A673 (cell line): ENCODE results near the gene NPTN. TPM values are rescaled to one million over a fixed set of nuclear protein-coding genes. Genes with fewer than 3 reads are reported as not detected.

Experiments
- BruUV-seq: library from RNA; stranded (reverse); fragments of 400-500 nt; replicated peaks from 2 replicates; lab custom pipeline; 2021; lab: Mats Ljungman, UMichigan
- CTCF ChIA-PET: fragments of 300-600 bp; sonication (Branson Sonifier 250); formaldehyde crosslinking; loops from one replicate; lab custom pipeline; 2022; ENCODE audit warnings: antibody characterized with exemption; lab: Charles Lee
- POLR2A ChIA-PET: fragments of 300-600 bp; sonication (Branson Sonifier 250); formaldehyde crosslinking; loops from one replicate; lab custom pipeline; 2022; ENCODE audit warnings: antibody characterized with exemption; ENCODE audit not compliant: low non-redundant PET; lab: Charles Lee
- DNase-seq: peaks from one replicate; pipeline ENCODE4 v3.0.0-alpha.2; 2015; ENCODE audit warnings: low spot score
- H3K27ac ChIP-seq: fragments of 200-600 bp; sonication (generic); 2 replicates; pipeline ENCODE4 v1.5.1; 2016; ENCODE audit warnings: mixed run types, low read depth, mild to moderate bottlenecking, mixed read lengths, antibody characterized with exemption, low read length; ENCODE audit not compliant: poor library complexity, severe bottlenecking
- H3K27me3 ChIP-seq: fragments of 200-600 bp; sonication (generic); replicated peaks from 2 replicates; pipeline ENCODE4 v1.6.1; 2017; ENCODE audit warnings: mixed run types, low read depth, mild to moderate bottlenecking, mixed read lengths, antibody characterized with exemption, low read length; ENCODE audit not compliant: insufficient read depth, poor library complexity
- H3K36me3 ChIP-seq: fragments of 200-600 bp; sonication (generic); 2 replicates; pipeline ENCODE4 v1.6.1; 2016; ENCODE audit warnings: mixed run types, mild to moderate bottlenecking, mixed read lengths, antibody characterized with exemption, low read length; ENCODE audit not compliant: insufficient read depth, poor library complexity, severe bottlenecking
- H3K4me1 ChIP-seq: fragments of 200-600 bp; sonication (generic); 2 replicates; pipeline ENCODE4 v1.6.1; 2017; ENCODE audit warnings: mixed run types, mild to moderate bottlenecking, mixed read lengths, antibody characterized with exemption, low read length; ENCODE audit not compliant: insufficient read depth, poor library complexity, severe bottlenecking
- H3K4me3 ChIP-seq: fragments of 200-600 bp; sonication (generic); 2 replicates; pipeline ENCODE4 v1.5.1; 2016; ENCODE audit warnings: low read depth, mixed run types, mild to moderate bottlenecking, mixed read lengths, low read length; ENCODE audit not compliant: poor library complexity, severe bottlenecking
- H3K9me3 ChIP-seq: fragments of 200-600 bp; sonication (generic); 2 replicates; pipeline ENCODE4 v1.6.1; 2016; ENCODE audit warnings: mixed run types, low read depth, mild to moderate bottlenecking, mixed read lengths, antibody characterized with exemption, low read length; ENCODE audit not compliant: poor library complexity, severe bottlenecking
- CTCF ChIP-seq: fragments of 300-800, 200-600 bp; sonication (generic); conservative IDR thresholded peaks from 2 replicates; pipeline ENCODE4 v1.5.1; 2017; ENCODE audit warnings: low read depth, mild to moderate bottlenecking, antibody characterized with exemption, low read length, moderate library complexity, mixed read lengths
- EZH2 ChIP-seq: fragments of 200-600 bp; sonication (generic); IDR thresholded peaks from 2 replicates; pipeline ENCODE4 v1.6.1; 2017; ENCODE audit warnings: borderline replicate concordance, low read depth, mild to moderate bottlenecking, mixed read lengths, antibody characterized with exemption, low read length; ENCODE audit not compliant: poor library complexity, severe bottlenecking
- intact Hi-C: fragments of 100-400 bp; cut with micrococcal nuclease; formaldehyde crosslinking; loops from one replicate; pipeline ENCODE4 v1.10.0; 2022; ENCODE audit not compliant: unreplicated experiment
- total RNA-seq: library from RNA; stranded (reverse); gene quantifications from 2 replicates; pipeline ENCODE4 v1.2.3, GENCODE V29; 2021

NPTN gene
- total RNA-seq, 1 experiment from 2014 or later, result 101 TPM

- no peak for TF ChIP-seq EZH2
- TF ChIP-seq CTCF, result no peak
- H3K9me3 ChIP-seq, result no peaks in the 10 kb centered on the region
- DNase-seq, result no peak
- no peaks in the 10 kb centered on the region for H3K4me1 ChIP-seq
- no peaks in the 10 kb centered on the region for H3K36me3 ChIP-seq
- intact Hi-C loops, result no loop called here
- H3K27ac ChIP-seq, result no peak overlapping the region
- BruUV-seq, result no TSS peak
- POLR2A ChIA-PET, result no interaction called here
- no peaks in the 10 kb centered on the region for H3K27me3 ChIP-seq
- CTCF ChIA-PET, result no interaction called here
- H3K4me3 ChIP-seq, result no peak overlapping the region
These were observed 95.1 kb downstream of the NPTN start for GRCh38 chr15:73538123-73538522.

- ChIA-PET CTCF (no interaction called here), POLR2A (no interaction called here)
- TF ChIP-seq EZH2 (no peak), CTCF (no peak)
- Histone ChIP-seq H3K9me3 (no peaks in the 10 kb centered on the region), H3K36me3 (no peaks in the 10 kb centered on the region), H3K4me1 (no peaks in the 10 kb centered on the region), H3K27ac (no peak overlapping the region), H3K27me3 (peaks cover 16% of the 10 kb centered on the region), H3K4me3 (no peak overlapping the region)
- no TSS peak for BruUV-seq
- DNase-seq, result no peak
- intact Hi-C loops, result no loop called here
These were observed 102.5 kb downstream of the NPTN start for GRCh38 chr15:73530649-73531048.

GRCh38 chr15:73527598-73527997, 105.6 kb downstream of the NPTN start:
- POLR2A ChIA-PET, result no interaction called here
- Histone ChIP-seq H3K27ac (no peak overlapping the region), H3K4me1 (no peaks in the 10 kb centered on the region), H3K4me3 (no peak overlapping the region), H3K27me3 (peaks cover 28% of the 10 kb centered on the region), H3K9me3 (no peaks in the 10 kb centered on the region), H3K36me3 (no peaks in the 10 kb centered on the region)
- CTCF ChIA-PET, result no interaction called here
- no peak for DNase-seq
- TF ChIP-seq CTCF (no peak), EZH2 (no peak)
- BruUV-seq, result no TSS peak
- intact Hi-C loops, result no loop called here
